Activated CD4-positive, alpha-beta T cell treated with anti-CD3 and anti-CD28 coated beads, Interleukin-2, amount 50 U/mL, for 48 hours (primary cell): ENCODE results near the gene MOB2.
"Not testable (repeated sequence)": the region's sequence is repeated elsewhere in the genome, so short reads cannot be mapped to it uniquely, and the experiment has no call there.

ENCODE experiments used
- DNase-seq, 2 experiments: peaks; one replicate each; pipeline ENCODE4 v3.0.0-alpha.2; 2020

Gene MOB2

DNA sequence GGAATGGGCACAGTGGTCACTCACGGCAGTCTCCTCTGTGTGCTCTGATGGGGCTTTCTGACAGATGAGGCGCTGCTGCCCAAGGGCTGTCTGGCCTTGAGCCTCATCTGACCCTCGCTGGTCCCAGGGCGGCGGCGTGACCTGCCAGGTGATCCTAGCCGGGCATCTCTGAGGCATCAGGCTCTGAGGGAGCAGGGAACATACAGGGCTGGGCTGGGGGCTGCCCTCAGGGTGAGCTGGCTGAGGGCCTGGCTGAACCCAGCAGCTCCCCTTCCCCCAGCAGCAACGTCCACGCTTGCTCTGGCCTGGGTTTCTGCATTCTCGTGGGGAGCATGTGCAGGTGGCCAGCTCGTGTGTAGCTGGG is 47.6 kb downstream of the MOB2 start:
- DNase-seq = no peak

DNA sequence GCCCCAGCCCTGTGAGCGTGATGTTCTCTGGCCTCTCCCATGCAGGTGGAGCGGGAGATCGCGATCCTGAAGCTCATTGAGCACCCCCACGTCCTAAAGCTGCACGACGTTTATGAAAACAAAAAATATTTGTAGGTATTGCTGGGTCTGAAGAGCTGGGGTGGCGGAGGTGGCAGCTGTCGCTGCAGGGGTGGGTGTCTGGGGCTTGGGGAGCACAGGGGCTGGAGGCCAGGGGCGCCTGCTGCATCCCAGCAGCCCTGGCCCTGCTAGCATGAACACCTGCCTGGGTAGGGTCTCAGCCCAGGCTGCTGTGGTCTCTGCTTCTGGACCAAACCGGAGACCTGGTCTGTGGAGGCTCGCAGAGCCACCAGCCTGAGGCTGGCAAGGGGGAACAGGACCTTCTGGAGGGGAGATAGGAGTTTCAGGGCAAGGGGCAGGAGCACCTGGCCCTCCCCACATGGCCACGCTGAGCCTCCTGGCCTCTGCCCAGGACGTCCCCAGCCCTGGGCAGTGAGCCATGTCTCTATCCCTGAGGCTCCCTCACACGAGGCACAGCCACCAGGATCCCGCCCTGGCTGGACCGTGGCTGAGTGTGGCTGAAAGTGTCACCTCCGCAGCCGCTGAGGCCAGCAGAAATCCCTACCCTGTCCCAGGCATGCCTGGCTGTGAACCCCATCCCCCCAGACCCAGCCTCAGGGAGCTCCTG is 48.2 kb downstream of the MOB2 start:
- no peak for DNase-seq

- no peak for DNase-seq
These were observed 49.1 kb downstream of the MOB2 start for GRCh38 chr11:1437500-1437899.

DNA sequence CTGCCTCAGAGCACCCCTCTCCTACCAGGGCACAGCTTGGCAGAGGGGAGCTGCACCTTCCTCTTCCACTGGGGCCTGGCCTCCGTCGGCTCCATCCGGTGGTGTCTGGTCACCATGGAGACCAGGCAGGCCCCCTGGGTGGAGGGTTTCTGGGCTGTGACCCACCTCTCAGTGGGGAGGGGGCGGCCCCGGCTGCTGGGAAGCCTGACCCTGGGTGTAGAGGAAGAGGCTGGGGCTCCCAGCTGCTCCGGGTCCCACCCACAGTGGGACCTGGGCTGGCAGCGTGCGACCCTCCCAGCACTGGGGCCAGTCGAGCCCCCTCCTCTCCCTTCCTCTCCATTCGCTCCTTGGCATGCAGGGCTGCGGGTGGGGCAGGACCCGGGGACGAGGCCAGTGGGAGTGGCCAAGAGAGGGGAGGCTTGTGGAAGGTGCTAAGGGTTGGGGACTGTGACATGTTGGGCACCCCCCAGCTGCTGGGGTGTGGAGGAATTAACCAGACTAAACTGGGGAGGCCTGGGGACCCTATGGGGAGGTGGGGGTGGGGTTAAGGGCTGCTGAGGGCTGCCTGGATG is 50.0 kb downstream of the MOB2 start:
- no peak for DNase-seq

GRCh38 chr11:1435820-1436467 is 50.6 kb downstream of the MOB2 start:
- DNase-seq = no peak

DNA sequence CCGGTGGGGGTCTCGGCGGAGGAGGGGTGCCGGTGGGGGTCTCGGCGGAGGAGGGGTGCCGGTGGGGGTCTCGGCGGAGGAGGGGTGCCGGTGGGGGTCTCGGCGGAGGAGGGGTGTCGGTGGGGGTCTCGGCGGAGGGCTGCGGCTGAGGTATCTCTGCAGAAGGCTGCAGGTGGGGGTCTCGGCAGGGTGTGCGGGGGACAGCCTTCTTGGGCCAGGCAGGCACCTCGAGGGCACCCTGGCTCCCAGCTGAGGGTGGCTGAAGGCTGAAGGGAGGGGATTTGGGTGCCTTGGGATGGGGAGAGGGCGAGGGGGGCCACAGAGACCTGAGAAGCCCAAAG is 51.1 kb downstream of the MOB2 start:
- not testable (repeated sequence) for DNase-seq

- DNase-seq = no peak
These were observed 52.5 kb downstream of the MOB2 start for GRCh38 chr11:1433977-1434640.

DNA sequence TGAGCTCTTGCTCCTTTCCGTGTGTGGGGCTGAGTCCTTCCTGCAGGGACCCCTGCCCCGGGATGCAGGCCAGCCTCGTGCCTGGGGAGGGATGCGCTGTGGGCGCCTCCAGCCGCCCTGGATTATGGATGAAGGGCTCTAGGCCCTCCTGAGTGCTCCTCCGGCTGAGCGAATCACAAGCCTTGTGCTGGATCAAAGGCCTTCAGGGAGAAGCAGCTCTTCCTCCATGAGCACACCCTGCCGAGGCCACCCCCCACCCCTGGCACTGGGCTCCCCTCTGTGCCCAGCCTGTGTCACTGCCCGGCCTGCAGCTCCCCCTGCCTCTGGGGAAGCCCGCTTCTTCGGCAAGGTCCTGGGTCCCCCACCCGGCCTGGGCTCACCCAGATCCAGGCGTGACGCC is 53.0 kb downstream of the MOB2 start:
- DNase-seq = no peak

GRCh38 chr11:1428762-1429316 is 57.7 kb downstream of the MOB2 start:
- no peak for DNase-seq

DNA sequence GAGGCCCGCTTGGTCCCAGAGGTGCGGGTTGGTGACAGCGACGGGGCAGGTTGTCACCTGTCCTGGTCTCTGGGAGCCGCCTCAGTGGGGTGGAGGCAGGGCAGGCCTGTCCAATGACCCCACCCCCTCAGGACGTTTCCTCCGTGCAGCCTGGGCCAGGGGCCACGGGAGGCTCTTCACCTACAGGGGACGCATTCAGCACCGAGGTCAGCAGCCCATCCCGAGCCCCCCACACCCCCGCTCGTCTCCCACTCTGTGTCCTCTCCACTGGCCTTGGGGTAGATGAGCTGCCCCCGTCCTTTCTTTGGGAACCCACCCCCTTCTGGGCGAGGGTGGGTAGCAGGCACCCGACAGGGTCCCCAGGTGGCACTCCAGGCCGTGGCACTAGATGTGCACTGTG is 61.1 kb downstream of the MOB2 start:
- DNase-seq = no peak

- no peak for DNase-seq
These were observed 61.6 kb downstream of the MOB2 start for GRCh38 chr11:1425006-1425405.

DNA sequence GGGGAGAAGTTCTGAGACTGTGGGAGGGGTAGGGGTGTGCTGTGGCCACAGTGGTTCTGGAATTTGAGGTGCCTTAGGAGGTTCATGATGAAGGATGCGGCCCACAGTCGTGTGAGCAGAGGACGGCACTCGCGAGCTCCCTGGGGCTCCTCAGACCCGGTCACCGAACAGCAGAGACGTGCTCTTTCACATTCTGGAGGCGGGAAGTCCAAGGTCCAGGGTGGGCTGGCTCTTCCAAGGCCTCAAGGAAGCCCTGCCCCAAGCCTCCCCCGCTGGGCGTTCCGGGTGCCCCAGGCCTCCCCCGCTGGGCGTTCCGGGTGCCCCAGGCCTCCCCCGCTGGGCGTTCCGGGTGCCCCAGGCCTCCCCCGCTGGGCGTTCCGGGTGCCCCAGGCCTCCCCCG is 63.2 kb downstream of the MOB2 start:
- DNase-seq = not testable (repeated sequence)

- no peak for DNase-seq
These were observed 63.6 kb downstream of the MOB2 start for GRCh38 chr11:1422981-1423380.

DNA sequence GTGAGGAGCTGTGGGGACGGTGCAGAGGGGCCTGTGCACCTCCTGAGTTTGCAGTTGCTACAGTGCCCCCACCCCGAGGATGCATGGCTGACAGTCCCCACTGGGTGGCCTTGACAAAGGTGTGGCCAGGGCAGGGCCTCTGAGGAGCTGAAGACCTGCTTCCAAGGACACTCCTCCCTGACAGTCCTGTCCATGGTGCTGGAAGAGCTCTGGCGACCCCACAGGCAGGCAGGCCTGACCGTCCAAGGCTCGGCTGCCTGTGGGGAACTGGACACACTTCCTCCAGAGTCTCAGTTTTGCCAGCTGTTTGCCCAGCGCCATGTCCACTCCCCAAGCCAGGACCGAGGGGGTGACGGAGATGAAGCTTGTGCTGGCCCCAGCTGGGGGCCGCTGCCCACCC is 64.1 kb downstream of the MOB2 start:
- DNase-seq = no peak

DNA sequence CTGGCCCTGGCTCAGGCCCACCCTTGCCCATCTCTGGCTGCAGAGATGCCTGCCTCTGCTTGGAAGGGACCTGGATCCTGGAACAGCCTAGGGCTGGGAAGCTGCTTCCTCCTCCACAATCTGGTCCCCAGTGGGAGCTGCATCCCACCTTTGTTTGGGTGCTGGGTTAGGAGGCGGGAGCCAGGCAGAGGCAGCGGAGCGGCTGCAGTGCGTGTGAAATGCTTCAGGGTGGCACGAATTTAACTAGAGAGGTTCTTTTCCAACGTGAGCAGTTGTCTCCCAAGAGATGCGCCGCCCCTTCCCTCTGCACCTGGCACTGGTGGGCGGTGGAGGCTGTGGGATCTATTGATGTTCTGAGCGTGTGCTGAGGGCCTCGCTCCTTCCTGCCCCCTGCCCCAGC is 65.3 kb downstream of the MOB2 start:
- DNase-seq = no peak

DNA sequence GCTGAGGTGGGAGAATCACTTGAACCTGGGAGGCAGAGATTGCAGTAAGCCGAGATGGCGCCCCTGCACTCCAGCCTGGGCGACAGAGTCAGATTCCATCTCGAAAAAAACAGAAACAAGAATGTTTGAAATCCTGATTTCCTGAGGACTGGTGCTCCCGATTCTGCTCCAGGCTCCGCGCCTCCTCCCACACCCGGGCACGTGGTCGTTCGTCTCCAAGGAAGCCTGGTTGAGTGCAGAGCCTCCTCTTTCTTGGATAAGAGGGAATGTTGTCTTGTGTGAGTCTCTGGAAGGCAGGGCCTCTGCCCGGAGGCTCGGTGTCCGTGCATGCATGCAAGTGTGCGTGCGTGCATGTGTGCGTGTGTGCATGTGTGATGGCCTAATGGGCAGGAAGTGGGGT is 66.8 kb downstream of the MOB2 start:
- DNase-seq = no peak
